Glutamatergic neuron (in vitro differentiated cells): Measurements from ENCODE around the gene TMEM119. TPM values are rescaled to one million over a fixed set of nuclear protein-coding genes. Genes with fewer than 3 reads are reported as not detected.

Experiments used
- DNase-seq: peaks from one replicate; pipeline ENCODE4 v3.0.0; 2022
- H3K27ac Mint-ChIP-seq: one replicate; pipeline ENCODE4 v1.8.0; 2020; ENCODE audit warnings: mild to moderate bottlenecking, mixed read lengths, inconsistent platforms; ENCODE audit not compliant: unreplicated experiment
- H3K27me3 Mint-ChIP-seq: one replicate; pipeline ENCODE4 v1.8.0; 2020; ENCODE audit warnings: mild to moderate bottlenecking, moderate library complexity, mixed read lengths, inconsistent platforms; ENCODE audit not compliant: unreplicated experiment
- H3K36me3 Mint-ChIP-seq: one replicate; pipeline ENCODE4 v1.8.0; 2020; ENCODE audit warnings: mild to moderate bottlenecking, mixed read lengths, inconsistent platforms; ENCODE audit not compliant: unreplicated experiment
- H3K4me1 Mint-ChIP-seq: one replicate; pipeline ENCODE4 v1.8.0; 2020; ENCODE audit warnings: mild to moderate bottlenecking, low read depth, mixed read lengths, inconsistent platforms; ENCODE audit not compliant: unreplicated experiment
- H3K4me3 Mint-ChIP-seq: one replicate; pipeline ENCODE4 v1.8.0; 2020; ENCODE audit warnings: mild to moderate bottlenecking, mixed read lengths, inconsistent platforms; ENCODE audit not compliant: unreplicated experiment
- H3K9me3 Mint-ChIP-seq: one replicate; pipeline ENCODE4 v1.8.0; 2020; ENCODE audit warnings: mild to moderate bottlenecking, moderate library complexity, mixed read lengths, inconsistent platforms; ENCODE audit not compliant: unreplicated experiment
- total RNA-seq: library from RNA; stranded (reverse); fragmentation: NEBNext Ultra II Directional; extraction: Animal tissue kit (Norgen Biotek cat#: 25700); gene quantifications from one replicate; pipeline ENCODE4 v1.2.1, GENCODE V29; 2021; ENCODE audit not compliant: unreplicated experiment
- TF ChIP-seq, protein P1 (sequence below): fragments of 200-600 bp; sonication (generic); IDR thresholded peaks from one replicate; pipeline ENCODE4 v1.5.0; 2021; ENCODE audit not compliant: partially characterized antibody, unreplicated experiment

Gene TMEM119
- total RNA-seq, 1 donor from 2014 or later: 0.15 TPM

DNA sequence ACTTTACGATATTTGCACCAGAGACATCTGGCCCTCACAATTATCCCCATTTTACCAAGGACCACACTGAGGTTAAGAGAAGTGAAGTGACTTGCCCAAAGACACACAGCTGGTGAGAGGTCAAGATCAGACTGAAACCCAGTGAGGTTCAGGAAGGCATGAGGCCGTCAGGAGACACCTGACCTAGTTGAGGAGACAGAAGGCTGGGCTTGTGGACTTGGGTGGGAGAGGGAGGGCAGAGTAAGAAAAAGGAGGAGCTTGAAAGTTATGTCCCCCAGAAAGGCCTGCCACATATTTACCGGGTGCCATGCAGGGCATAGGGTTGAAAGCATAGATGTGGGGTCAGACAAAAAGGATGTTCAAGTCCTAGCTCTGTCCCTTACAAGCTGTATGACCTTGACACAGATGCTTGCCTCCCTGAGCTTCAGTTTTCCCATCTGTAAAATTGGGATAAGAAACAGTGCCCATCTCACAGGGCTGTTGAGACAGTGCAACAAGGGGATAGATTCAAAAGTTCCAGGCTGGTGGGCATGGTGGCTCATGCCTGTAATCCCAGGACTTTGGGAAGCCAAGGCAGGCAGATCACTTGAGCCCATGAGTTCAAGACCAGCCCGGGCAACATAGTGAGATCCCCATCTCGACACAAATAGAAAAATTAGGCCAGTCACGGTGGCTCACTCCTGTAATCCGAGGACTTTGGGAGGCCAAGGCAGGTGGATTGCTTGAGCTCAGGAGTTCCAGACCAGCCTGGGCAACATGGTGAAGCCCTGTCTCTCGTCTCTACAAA is 29.4 kb upstream of the TMEM119 start:
- TF ChIP-seq, protein P1, sequence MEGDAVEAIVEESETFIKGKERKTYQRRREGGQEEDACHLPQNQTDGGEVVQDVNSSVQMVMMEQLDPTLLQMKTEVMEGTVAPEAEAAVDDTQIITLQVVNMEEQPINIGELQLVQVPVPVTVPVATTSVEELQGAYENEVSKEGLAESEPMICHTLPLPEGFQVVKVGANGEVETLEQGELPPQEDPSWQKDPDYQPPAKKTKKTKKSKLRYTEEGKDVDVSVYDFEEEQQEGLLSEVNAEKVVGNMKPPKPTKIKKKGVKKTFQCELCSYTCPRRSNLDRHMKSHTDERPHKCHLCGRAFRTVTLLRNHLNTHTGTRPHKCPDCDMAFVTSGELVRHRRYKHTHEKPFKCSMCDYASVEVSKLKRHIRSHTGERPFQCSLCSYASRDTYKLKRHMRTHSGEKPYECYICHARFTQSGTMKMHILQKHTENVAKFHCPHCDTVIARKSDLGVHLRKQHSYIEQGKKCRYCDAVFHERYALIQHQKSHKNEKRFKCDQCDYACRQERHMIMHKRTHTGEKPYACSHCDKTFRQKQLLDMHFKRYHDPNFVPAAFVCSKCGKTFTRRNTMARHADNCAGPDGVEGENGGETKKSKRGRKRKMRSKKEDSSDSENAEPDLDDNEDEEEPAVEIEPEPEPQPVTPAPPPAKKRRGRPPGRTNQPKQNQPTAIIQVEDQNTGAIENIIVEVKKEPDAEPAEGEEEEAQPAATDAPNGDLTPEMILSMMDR: no peak
- Mint-ChIP-seq H3K27me3 (peaks cover 8% of the 10 kb centered on the region), H3K4me3 (no peak overlapping the region), H3K27ac (no peak overlapping the region), H3K36me3 (no peaks in the 10 kb centered on the region), H3K9me3 (peaks cover 4% of the 10 kb centered on the region), H3K4me1 (peaks cover 6% of the 10 kb centered on the region)
- DNase-seq: no peak

DNA sequence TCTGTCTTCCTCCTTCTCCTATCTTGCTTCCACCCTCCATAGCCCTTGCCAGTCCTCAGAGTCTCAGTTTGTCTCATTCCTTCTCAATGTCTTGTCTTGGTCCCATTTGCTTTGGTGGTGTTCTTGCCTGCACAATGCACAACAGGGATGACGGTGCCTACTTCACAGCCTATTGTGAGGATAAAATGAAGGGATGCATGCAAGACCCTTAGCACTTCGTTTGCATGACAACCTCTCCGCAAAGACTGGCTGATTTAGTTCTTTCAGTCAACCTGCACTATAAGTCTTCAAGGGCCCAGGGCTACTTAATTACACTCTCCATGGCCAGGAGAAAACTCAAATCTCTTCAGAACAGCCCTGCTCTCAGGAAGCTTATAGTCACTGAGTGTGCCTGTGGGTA is 27.3 kb upstream of the TMEM119 start:
- H3K27ac Mint-ChIP-seq: no peak overlapping the region
- H3K36me3 Mint-ChIP-seq: no peaks in the 10 kb centered on the region
- TF ChIP-seq, protein P1: no peak
- DNase-seq: no peak
- peaks cover 2% of the 10 kb centered on the region for H3K9me3 Mint-ChIP-seq
- peaks cover 6% of the 10 kb centered on the region for H3K27me3 Mint-ChIP-seq
- no peak overlapping the region for H3K4me3 Mint-ChIP-seq
- peaks cover 5% of the 10 kb centered on the region for H3K4me1 Mint-ChIP-seq

DNA sequence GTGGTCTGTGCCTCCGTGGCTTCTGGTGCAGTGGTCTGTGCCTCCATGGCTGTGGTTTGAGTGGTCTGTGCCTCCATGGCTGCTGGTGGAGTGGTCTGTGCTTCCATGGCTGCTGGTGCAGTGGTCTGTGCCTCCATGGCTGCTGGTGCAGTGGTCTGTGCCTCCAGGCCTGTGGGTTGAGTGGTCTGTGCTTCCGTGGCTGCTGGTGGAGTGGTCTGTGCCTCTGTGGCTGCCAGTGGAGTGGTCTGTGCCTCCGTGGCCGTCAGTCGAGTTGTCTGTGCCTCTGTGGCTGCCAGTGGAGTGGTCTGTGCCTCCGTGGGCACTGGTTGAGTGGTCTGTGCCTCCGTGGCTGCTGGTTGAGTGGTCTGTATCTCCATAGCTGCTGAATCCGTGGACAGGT is 25.7 kb upstream of the TMEM119 start:
- Mint-ChIP-seq H3K9me3 (peaks cover 2% of the 10 kb centered on the region), H3K36me3 (no peaks in the 10 kb centered on the region), H3K4me1 (no peaks in the 10 kb centered on the region), H3K27me3 (peaks cover 6% of the 10 kb centered on the region), H3K4me3 (no peak overlapping the region), H3K27ac (no peak overlapping the region)
- TF ChIP-seq, protein P1: no peak
- no peak for DNase-seq

DNA sequence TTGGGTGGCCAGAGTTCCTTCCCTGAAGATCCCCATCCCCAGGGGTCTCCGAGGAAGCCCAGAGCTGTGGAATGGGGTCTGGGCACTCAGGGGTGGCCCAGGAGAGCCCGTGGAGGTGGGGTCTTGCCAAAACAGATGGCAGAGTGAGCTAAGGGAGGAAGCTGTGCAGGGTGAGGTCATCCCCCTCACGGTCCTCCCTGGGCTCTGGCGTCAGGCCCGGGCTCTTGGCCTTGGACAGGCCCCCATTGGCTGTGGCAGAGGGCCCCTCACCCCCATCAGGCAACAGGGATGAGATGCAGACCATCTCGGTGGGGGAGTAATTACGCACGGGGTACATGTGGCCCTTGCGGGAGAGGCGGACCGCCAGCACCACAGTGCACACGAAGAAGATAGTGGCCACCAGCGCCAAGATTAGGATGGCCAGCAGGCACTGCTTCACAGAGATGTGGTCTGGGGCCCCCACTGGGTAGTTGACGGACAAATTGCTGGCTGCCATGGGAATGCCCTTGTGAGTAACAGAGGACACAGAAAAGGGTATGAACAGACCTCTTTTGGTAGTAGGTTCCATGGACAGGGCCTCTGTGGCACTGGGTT is 25.1 kb upstream of the TMEM119 start:
- Mint-ChIP-seq H3K4me3 (no peak overlapping the region), H3K4me1 (no peaks in the 10 kb centered on the region), H3K9me3 (peaks cover 2% of the 10 kb centered on the region), H3K36me3 (no peaks in the 10 kb centered on the region), H3K27ac (no peak overlapping the region), H3K27me3 (peaks cover 6% of the 10 kb centered on the region)
- DNase-seq: no peak
- TF ChIP-seq, protein P1: no peak

DNA sequence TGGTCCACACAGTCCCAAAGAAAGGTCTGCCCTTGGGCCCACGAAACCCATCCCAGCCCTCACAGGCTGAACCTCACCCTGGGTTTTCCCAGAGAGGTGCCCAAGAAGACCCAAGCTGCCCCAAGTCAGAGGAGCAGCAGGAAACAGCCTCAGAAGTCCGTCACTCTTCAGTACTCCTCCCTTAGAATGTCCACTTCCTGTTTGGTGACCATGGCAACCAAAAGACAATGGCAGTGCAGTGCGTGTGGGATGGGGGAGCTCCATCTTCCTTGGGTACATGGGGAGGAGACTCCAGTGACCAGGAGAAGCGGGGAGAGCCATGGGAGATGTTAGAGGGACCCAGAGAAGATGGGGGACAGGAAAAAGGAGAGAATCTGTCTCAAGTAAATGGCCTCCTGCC is 24.5 kb upstream of the TMEM119 start:
- Mint-ChIP-seq H3K27me3 (peaks cover 8% of the 10 kb centered on the region), H3K4me1 (no peaks in the 10 kb centered on the region), H3K4me3 (no peak overlapping the region), H3K27ac (peak overlapping the region; percentile 24), H3K36me3 (no peaks in the 10 kb centered on the region), H3K9me3 (peaks cover 2% of the 10 kb centered on the region)
- TF ChIP-seq, protein P1: no peak
- no peak for DNase-seq
